Measurements from ENCODE around the gene DLG2.
"Not testable (repeated sequence)": the region's sequence is repeated elsewhere in the genome, so short reads cannot be mapped to it uniquely, and the experiment has no call there.

The DLG2 gene

GRCh38 chr11:84817998-84818397 lies 809.1 kb downstream of the DLG2 start:
- no peak for DNase-seq

GRCh38 chr11:84812471-84812969 lies 814.6 kb downstream of the DLG2 start:
- DNase-seq: no peak

- DNase-seq: no peak
Measured at GRCh38 chr11:84806354-84806753, 820.8 kb downstream of the DLG2 start.

- DNase-seq: no peak
Measured at GRCh38 chr11:84804041-84804440, 823.1 kb downstream of the DLG2 start.

- DNase-seq: no peak
Measured at GRCh38 chr11:84800755-84801346, 826.3 kb downstream of the DLG2 start.

GRCh38 chr11:84799112-84799511 lies 828.0 kb downstream of the DLG2 start:
- DNase-seq: no peak

GRCh38 chr11:84795698-84796097 lies 831.4 kb downstream of the DLG2 start:
- DNase-seq: no peak

GRCh38 chr11:84794663-84795443 lies 832.3 kb downstream of the DLG2 start:
- no peak for DNase-seq

GRCh38 chr11:84793318-84793717 lies 833.8 kb downstream of the DLG2 start:
- no peak for DNase-seq

- no peak for DNase-seq
Measured at GRCh38 chr11:84790849-84791427, 836.2 kb downstream of the DLG2 start.

- no peak for DNase-seq
Measured at GRCh38 chr11:84788220-84788619, 838.9 kb downstream of the DLG2 start.

- DNase-seq: not testable (repeated sequence)
Measured at GRCh38 chr11:84784158-84784557, 843.0 kb downstream of the DLG2 start.

- DNase-seq: no peak
Measured at GRCh38 chr11:84780689-84781293, 846.4 kb downstream of the DLG2 start.

GRCh38 chr11:84775503-84775902 lies 851.6 kb downstream of the DLG2 start:
- DNase-seq: no peak

GRCh38 chr11:84763931-84764330 lies 863.2 kb downstream of the DLG2 start:
- no peak for DNase-seq

GRCh38 chr11:84757711-84758110 lies 869.4 kb downstream of the DLG2 start:
- DNase-seq: no peak

GRCh38 chr11:84751371-84751770 lies 875.8 kb downstream of the DLG2 start:
- DNase-seq: no peak

GRCh38 chr11:84747871-84748270 lies 879.3 kb downstream of the DLG2 start:
- no peak for DNase-seq

GRCh38 chr11:84740050-84740449 lies 887.1 kb downstream of the DLG2 start:
- DNase-seq: no peak

GRCh38 chr11:84724256-84724655 lies 902.9 kb downstream of the DLG2 start:
- DNase-seq: no peak

- no peak for DNase-seq
Measured at GRCh38 chr11:84722583-84723108, 904.5 kb downstream of the DLG2 start.

- DNase-seq: no peak
Measured at GRCh38 chr11:84721561-84721961, 905.6 kb downstream of the DLG2 start.

GRCh38 chr11:84720706-84721402 lies 906.3 kb downstream of the DLG2 start:
- DNase-seq: no peak

All from CD4-positive, alpha-beta T cell treated with Interleukin-21 for 1 hour (primary cell).